Measurements from ENCODE around the gene FAM83G.

DNA sequence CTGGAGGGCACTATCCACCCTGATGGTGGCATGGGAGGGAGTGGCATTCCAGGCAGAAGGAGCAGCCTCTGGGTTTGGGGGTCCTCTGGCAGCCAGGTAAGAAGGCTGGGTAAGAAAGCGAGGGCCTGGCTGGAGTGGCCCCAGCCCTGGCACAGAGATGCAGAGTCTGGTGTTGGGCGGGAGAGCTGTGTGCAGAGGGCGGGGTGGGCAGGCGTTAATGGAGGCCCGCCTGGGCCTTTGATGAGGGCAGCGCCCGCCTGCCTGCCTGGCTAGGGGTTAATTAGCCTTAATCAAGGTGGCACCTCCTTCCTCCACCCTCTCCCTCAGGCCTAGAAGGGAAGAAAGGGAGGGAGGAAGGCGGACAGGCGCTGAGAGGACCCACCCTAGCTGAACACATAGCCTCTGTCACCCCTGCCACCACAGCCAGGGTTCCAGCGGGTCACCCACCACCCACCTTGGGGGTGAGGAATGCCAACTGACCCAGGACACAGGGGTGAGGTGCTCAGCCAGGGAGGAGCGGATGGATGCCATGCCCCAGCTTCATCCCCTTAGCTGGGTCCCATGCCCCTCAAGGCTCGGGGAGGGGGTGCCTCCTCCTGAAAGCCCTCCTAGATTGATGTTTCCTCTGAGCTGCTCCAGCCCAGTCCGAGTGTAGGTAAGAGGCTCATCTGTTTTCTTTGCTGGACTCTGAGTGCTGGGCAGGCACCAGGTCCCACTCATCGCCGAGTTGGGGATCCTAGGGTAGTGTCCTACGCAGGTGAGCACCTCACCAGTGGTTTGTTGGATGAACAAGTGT lies 13.4 kb upstream of the FAM83G start:
- TF ChIP-seq, protein P1, sequence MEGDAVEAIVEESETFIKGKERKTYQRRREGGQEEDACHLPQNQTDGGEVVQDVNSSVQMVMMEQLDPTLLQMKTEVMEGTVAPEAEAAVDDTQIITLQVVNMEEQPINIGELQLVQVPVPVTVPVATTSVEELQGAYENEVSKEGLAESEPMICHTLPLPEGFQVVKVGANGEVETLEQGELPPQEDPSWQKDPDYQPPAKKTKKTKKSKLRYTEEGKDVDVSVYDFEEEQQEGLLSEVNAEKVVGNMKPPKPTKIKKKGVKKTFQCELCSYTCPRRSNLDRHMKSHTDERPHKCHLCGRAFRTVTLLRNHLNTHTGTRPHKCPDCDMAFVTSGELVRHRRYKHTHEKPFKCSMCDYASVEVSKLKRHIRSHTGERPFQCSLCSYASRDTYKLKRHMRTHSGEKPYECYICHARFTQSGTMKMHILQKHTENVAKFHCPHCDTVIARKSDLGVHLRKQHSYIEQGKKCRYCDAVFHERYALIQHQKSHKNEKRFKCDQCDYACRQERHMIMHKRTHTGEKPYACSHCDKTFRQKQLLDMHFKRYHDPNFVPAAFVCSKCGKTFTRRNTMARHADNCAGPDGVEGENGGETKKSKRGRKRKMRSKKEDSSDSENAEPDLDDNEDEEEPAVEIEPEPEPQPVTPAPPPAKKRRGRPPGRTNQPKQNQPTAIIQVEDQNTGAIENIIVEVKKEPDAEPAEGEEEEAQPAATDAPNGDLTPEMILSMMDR (conservative IDR thresholded peaks at IDR 0.05; ENCODE audit: low read depth in 2 of 2): no peak
- TF ChIP-seq JUNB (IDR thresholded peaks at IDR 0.05; ENCODE audit: unreplicated experiment) (no peak), EZH2phosphoT487 (IDR thresholded peaks at IDR 0.05; ENCODE audit: unreplicated experiment) (no peak)
